Upper lobe of left lung (tissue), 4 donors: ENCODE measurements around the gene RPS28.

Experiments
- CTCF ChIP-seq, 6 experiments: fragments of 450-650 bp in 4 of 6; fragments of 200-600 bp in 2 of 6; sonication (generic) in 2 of 6; IDR thresholded peaks; one replicate each; pipeline ENCODE4 v1.5.1; 2016 to 2019; ENCODE audit warnings: antibody characterized with exemption in 6 of 6
- POLR2A ChIP-seq, 4 donors: fragments of 450-650 bp; IDR thresholded peaks; one replicate each; pipeline ENCODE4 v1.5.1; 2016 to 2017; ENCODE audit warnings: antibody characterized with exemption in 4 of 4, mild to moderate bottlenecking in 2 of 4
- POLR2AphosphoS5 ChIP-seq, 2 donors: sonication (generic); formaldehyde crosslinking; IDR thresholded peaks; one replicate each; pipeline ENCODE4 v1.5.1; 2017; ENCODE audit warnings: antibody characterized with exemption in 2 of 2

GRCh38 chr19:8322638-8322997 is 1.3 kb downstream of the RPS28 start:
- TF ChIP-seq CTCF (IDR thresholded peaks at IDR 0.05) (no peak), POLR2A (IDR thresholded peaks at IDR 0.05) (no peak), POLR2AphosphoS5 (IDR thresholded peaks at IDR 0.05) (no peak)
